SK-N-SH (cell line): ENCODE measurements around the gene ISG20.

Experiments used
- EP300 ChIP-seq, 2 experiments: IDR thresholded peaks; 2 replicates each; pipeline versions ENCODE4 v1.4.0 to v1.6.1; 2012; ENCODE audit warnings: borderline replicate concordance in 1 of 2, low read depth in 1 of 2, low read length in 1 of 2
- FOSL2 ChIP-seq: IDR thresholded peaks from 2 replicates; pipeline ENCODE4 v1.4.0; 2012; ENCODE audit warnings: low read depth, mild to moderate bottlenecking, moderate library complexity, borderline replicate concordance
- SIN3A ChIP-seq: IDR thresholded peaks from 2 replicates; pipeline ENCODE4 v1.6.1; 2012; ENCODE audit warnings: low read depth, mild to moderate bottlenecking, low read length, moderate library complexity, borderline replicate concordance
- TF ChIP-seq, protein P1 (sequence below): fragments of 200-600 bp; sonication (generic); IDR thresholded peaks from 2 replicates; pipeline ENCODE4 v1.6.1; 2017; ENCODE audit warnings: antibody characterized with exemption, mild to moderate bottlenecking, moderate library complexity
- TF ChIP-seq, protein P2 (sequence below): fragments of 150-350 bp; IDR thresholded peaks from 2 replicates; pipeline ENCODE4 v1.6.1; 2017; ENCODE audit warnings: antibody characterized with exemption, low read length, low read depth, borderline replicate concordance
- TF ChIP-seq, protein P3 (sequence below): IDR thresholded peaks from 2 replicates; pipeline ENCODE4 v1.4.0; 2012; ENCODE audit warnings: low read depth, borderline replicate concordance

DNA sequence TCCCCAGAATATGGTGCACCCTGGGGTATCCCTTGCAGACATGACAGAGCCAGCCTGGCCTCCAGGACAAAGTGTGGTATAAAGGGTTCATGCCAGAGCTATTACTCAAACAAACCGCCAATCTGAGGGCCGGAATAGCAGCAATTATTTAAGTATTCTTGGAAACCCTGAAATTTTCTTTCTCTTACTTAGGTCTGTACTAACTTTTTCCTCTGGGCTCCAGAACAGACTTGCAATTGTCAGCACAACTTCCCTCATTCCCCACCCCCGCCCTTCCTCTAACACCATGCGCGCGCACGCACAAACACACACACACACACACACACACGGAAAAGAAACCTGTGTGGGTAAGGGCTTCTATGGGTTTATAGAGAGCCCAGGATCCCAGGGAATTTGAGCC, 56.3 kb downstream of the ISG20 start:
- TF ChIP-seq EP300 (IDR thresholded peaks at IDR 0.05; ENCODE audit: borderline replicate concordance in 1 of 2, low read depth in 1 of 2, low read length in 1 of 2) = no peak
- TF ChIP-seq, protein P1, sequence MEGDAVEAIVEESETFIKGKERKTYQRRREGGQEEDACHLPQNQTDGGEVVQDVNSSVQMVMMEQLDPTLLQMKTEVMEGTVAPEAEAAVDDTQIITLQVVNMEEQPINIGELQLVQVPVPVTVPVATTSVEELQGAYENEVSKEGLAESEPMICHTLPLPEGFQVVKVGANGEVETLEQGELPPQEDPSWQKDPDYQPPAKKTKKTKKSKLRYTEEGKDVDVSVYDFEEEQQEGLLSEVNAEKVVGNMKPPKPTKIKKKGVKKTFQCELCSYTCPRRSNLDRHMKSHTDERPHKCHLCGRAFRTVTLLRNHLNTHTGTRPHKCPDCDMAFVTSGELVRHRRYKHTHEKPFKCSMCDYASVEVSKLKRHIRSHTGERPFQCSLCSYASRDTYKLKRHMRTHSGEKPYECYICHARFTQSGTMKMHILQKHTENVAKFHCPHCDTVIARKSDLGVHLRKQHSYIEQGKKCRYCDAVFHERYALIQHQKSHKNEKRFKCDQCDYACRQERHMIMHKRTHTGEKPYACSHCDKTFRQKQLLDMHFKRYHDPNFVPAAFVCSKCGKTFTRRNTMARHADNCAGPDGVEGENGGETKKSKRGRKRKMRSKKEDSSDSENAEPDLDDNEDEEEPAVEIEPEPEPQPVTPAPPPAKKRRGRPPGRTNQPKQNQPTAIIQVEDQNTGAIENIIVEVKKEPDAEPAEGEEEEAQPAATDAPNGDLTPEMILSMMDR = no peak
- no peak for TF ChIP-seq FOSL2
- TF ChIP-seq SIN3A = no peak
- TF ChIP-seq, protein P2, sequence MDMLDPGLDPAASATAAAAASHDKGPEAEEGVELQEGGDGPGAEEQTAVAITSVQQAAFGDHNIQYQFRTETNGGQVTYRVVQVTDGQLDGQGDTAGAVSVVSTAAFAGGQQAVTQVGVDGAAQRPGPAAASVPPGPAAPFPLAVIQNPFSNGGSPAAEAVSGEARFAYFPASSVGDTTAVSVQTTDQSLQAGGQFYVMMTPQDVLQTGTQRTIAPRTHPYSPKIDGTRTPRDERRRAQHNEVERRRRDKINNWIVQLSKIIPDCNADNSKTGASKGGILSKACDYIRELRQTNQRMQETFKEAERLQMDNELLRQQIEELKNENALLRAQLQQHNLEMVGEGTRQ = no peak
- TF ChIP-seq, protein P3, sequence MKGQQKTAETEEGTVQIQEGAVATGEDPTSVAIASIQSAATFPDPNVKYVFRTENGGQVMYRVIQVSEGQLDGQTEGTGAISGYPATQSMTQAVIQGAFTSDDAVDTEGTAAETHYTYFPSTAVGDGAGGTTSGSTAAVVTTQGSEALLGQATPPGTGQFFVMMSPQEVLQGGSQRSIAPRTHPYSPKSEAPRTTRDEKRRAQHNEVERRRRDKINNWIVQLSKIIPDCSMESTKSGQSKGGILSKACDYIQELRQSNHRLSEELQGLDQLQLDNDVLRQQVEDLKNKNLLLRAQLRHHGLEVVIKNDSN = no peak
